IPS DF 4.7 (cell line): ENCODE results near the gene SMAGP.
"Not testable (repeated sequence)": the region's sequence is repeated elsewhere in the genome, so short reads cannot be mapped to it uniquely, and the experiment has no call there.

Experiments used
- DNase-seq: peaks from one replicate; pipeline ENCODE4 v3.0.0-alpha.2; 2013; ENCODE audit warnings: low spot score; ENCODE audit errors: extremely low read depth

Gene SMAGP

GRCh38 chr12:51270067-51270950 is at the start of gene SMAGP:
SMAGP (minus strand) TSS chr12:51270415; CDS start chr12:51269278, 1,137 bp downstream.
- no peak for DNase-seq

GRCh38 chr12:51318846-51319599 is 48.8 kb upstream of the SMAGP start:
- no peak for DNase-seq

GRCh38 chr12:51318057-51318806 is 48.0 kb upstream of the SMAGP start:
- not testable (repeated sequence) for DNase-seq

- no peak for DNase-seq
Measured at GRCh38 chr12:51311389-51311788, 41.2 kb upstream of the SMAGP start.

GRCh38 chr12:51307655-51308593 is 37.7 kb upstream of the SMAGP start:
- DNase-seq: no peak

GRCh38 chr12:51306507-51306906 is 36.3 kb upstream of the SMAGP start:
- DNase-seq: no peak

- DNase-seq: not testable (repeated sequence)
Measured at GRCh38 chr12:51300768-51301167, 30.6 kb upstream of the SMAGP start.

GRCh38 chr12:51295651-51296050 is 25.4 kb upstream of the SMAGP start:
- DNase-seq: no peak

- not testable (repeated sequence) for DNase-seq
Measured at GRCh38 chr12:51294097-51294496, 23.9 kb upstream of the SMAGP start.

GRCh38 chr12:51293696-51294095 is 23.5 kb upstream of the SMAGP start:
- no peak for DNase-seq

- not testable (repeated sequence) for DNase-seq
Measured at GRCh38 chr12:51291603-51292513, 21.6 kb upstream of the SMAGP start.

- no peak for DNase-seq
Measured at GRCh38 chr12:51285843-51286242, 15.6 kb upstream of the SMAGP start.

- DNase-seq: no peak
Measured at GRCh38 chr12:51281202-51281924, 11.1 kb upstream of the SMAGP start.

GRCh38 chr12:51275088-51275487 is 4.9 kb upstream of the SMAGP start:
- no peak for DNase-seq

- DNase-seq: not testable (repeated sequence)
Measured at GRCh38 chr12:51272810-51273209, 2.6 kb upstream of the SMAGP start.

- DNase-seq: no peak
Measured at GRCh38 chr12:51270951-51271518, 820 bp upstream of the SMAGP start.

- DNase-seq: no peak
Measured at GRCh38 chr12:51269174-51270066, 795 bp downstream of the SMAGP start.
